Measurements from ENCODE around the gene QSOX1. TPM values are rescaled to one million over a fixed set of nuclear protein-coding genes. Genes with fewer than 3 reads are reported as not detected.

QSOX1 gene
- total and polyA plus RNA-seq, 2 of the 4 experiments (the other 2 are of a cell fraction): 102 to 791 TPM

DNA sequence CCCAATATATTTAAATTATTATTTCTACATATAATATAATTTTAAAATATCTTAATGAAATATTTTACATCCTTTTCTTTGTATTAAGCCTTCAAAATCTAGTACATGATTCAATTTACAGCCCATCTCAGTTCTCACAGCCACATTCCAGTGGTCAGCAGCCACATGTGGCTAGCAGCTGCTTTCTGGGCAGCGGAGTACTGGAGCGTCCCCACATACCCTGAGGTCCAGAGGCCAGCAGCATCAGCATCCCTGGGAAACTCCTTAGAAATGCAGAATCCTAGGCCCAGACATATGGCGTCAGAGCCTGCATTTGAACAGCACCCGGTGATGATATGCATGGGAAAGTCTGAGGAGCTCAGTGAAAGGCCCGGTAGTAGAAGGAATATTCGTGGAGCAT lies 66.8 kb downstream of the QSOX1 start:
- dilution Hi-C loops (cut with HindIII; ENCODE audit: low sequenced_read_pairs, unreplicated experiment): no loop called here
- no peaks in the 10 kb centered on the region for H3K4me1 ChIP-seq (ENCODE audit: control insufficient read depth, insufficient read depth, low read length)
- H4K5ac ChIP-seq (ENCODE audit: low read depth, low read length): no peak overlapping the region
- no peak overlapping the region for H3K4me3 ChIP-seq (ENCODE audit: insufficient read depth, low read depth, low read length)
- no peaks in the 10 kb centered on the region for H3K36me3 ChIP-seq (ENCODE audit: control insufficient read depth, insufficient read depth, low read length)
- no peaks in the 10 kb centered on the region for H3K79me1 ChIP-seq (ENCODE audit: low read depth in 1 of 2, low read length in 2 of 2)
- ATAC-seq (ENCODE audit: low read depth) (peak; percentile 58), DNase-seq (peak; percentile 61)
- H2BK20ac ChIP-seq (ENCODE audit: low read depth, low read length): no peak overlapping the region
- intact Hi-C loops (cut with micrococcal nuclease): no loop called here
- no peaks in the 10 kb centered on the region for H3K9me3 ChIP-seq (ENCODE audit: control insufficient read depth, insufficient read depth, low read length)
- in situ Hi-C loops (cut with MboI; ENCODE audit: low sequenced_read_pairs): no loop called here
- H3K9ac ChIP-seq (ENCODE audit: low read depth, low read length): no peak overlapping the region
- H2BK120ac ChIP-seq (ENCODE audit: low read depth, low read length): no peak overlapping the region
- no peak overlapping the region for H3K14ac ChIP-seq (replicated peaks; ENCODE audit: low read depth, low read length)
- H4K8ac ChIP-seq (ENCODE audit: low read depth in 2 of 2, low read length in 2 of 2): no peak overlapping the region
- H2AFZ ChIP-seq (replicated peaks; ENCODE audit: low read length, poor library complexity): no peak overlapping the region
- no peak overlapping the region for H2AK5ac ChIP-seq (ENCODE audit: low read depth, low read length)
- H4K91ac ChIP-seq (ENCODE audit: insufficient read depth, low read depth, low read length): no peak overlapping the region
- no peak overlapping the region for H3K18ac ChIP-seq (ENCODE audit: low read depth, low read length)
- no peak overlapping the region for H3K4ac ChIP-seq (ENCODE audit: low read depth, low read length)
- no peak overlapping the region for H2AK9ac ChIP-seq (replicated peaks; ENCODE audit: low read depth, low read length, poor library complexity)
- TF ChIP-seq SMC3 (IDR thresholded peaks at IDR 0.05; ENCODE audit: low read depth, low read length) (no peak), CEBPB (IDR thresholded peaks at IDR 0.05; ENCODE audit: low read depth, low read length) (no peak)
- no TSS peak for BruUV-seq (replicated peaks)
- ChIA-PET CTCF (no interaction called here), POLR2A (ENCODE audit: unreplicated experiment) (no interaction called here)
- H3K56ac ChIP-seq (ENCODE audit: extremely low read depth, insufficient read depth, low read length): no peak overlapping the region
- peaks cover 59% of the 10 kb centered on the region for H3K27me3 ChIP-seq (ENCODE audit: control insufficient read depth, insufficient read depth, low read length)
- H3K9me1 ChIP-seq (ENCODE audit: insufficient read depth, low read length): no peaks in the 10 kb centered on the region
- no peak overlapping the region for H3K4me2 ChIP-seq (ENCODE audit: low read depth, low read length)
- no peak overlapping the region for H2BK5ac ChIP-seq (ENCODE audit: low read depth, low read length, poor library complexity, severe bottlenecking)
- 72% methylated on average over 2 of the region's 6 CpGs; no CpG with 5 or more reads in 1 of the 2 experiments for WGBS, 2 experiments (ENCODE audit: extremely low coverage in 2 of 2, insufficient read length in 1 of 2)
- no peaks in the 10 kb centered on the region for H4K20me1 ChIP-seq (ENCODE audit: insufficient read depth, low read length)
- H3K23ac ChIP-seq (ENCODE audit: low read depth, low read length): no peak overlapping the region
- H2BK15ac ChIP-seq (ENCODE audit: low read depth, low read length): no peak overlapping the region
- no peak overlapping the region for H3K27ac ChIP-seq (ENCODE audit: insufficient read depth, low read length)
